ENCODE measurements around the gene FAM169A.

GRCh38 chr5:74853256-74853655 is 12.9 kb downstream of the FAM169A start:
- no peak for TF ChIP-seq CTCF (IDR thresholded peaks at IDR 0.05; ENCODE audit: insufficient read depth, low read length, poor library complexity, severe bottlenecking)
- no peak for TF ChIP-seq EZH2phosphoT487 (conservative IDR thresholded peaks at IDR 0.05; ENCODE audit: low read length)
